Measurements from ENCODE around the gene KRT4.
"Not testable (repeated sequence)": the region's sequence is repeated elsewhere in the genome, so short reads cannot be mapped to it uniquely, and the experiment has no call there.

KRT4 gene

GRCh38 chr12:52761218-52761617, 52.7 kb downstream of the KRT4 start:
- H3K27ac ChIP-seq (ENCODE audit: low read length); H3K4me3 ChIP-seq (ENCODE audit: low read length): not testable (repeated sequence)
- no CpG with 5 or more reads among the region's 8 CpGs for WGBS (ENCODE audit: insufficient coverage, insufficient read length)

GRCh38 chr12:52760623-52761022, 53.3 kb downstream of the KRT4 start:
- Histone ChIP-seq H3K27ac (ENCODE audit: low read length) (no peak overlapping the region), H3K27me3 (ENCODE audit: control insufficient read depth, insufficient read depth, low read length) (peaks cover 1% of the 10 kb centered on the region; the same call in 1 of the 2 replicates), H3K9me3 (ENCODE audit: control insufficient read depth, insufficient read depth, low read length) (peaks cover 2% of the 10 kb centered on the region), H3K4me3 (ENCODE audit: low read length) (no peak overlapping the region), H3K4me1 (ENCODE audit: control insufficient read depth, insufficient read depth, low read length) (no peaks in the 10 kb centered on the region), H3K36me3 (ENCODE audit: control insufficient read depth, insufficient read depth, low read length) (no peaks in the 10 kb centered on the region)
- no peak for DNase-seq (ENCODE audit: low read depth, low spot score)

More at GRCh38 chr12:52761218-52761617, 52.7 kb downstream of the KRT4 start:
- H3K27me3 ChIP-seq (ENCODE audit: control insufficient read depth, insufficient read depth, low read length); DNase-seq (ENCODE audit: low read depth, low spot score); H3K36me3 ChIP-seq (ENCODE audit: control insufficient read depth, insufficient read depth, low read length); H3K9me3 ChIP-seq (ENCODE audit: control insufficient read depth, insufficient read depth, low read length); H3K4me1 ChIP-seq (ENCODE audit: control insufficient read depth, insufficient read depth, low read length): not testable (repeated sequence)

- H3K9me3 ChIP-seq (ENCODE audit: control insufficient read depth, insufficient read depth, low read length) = peaks cover 2% of the 10 kb centered on the region
Measured at GRCh38 chr12:52759695-52760094, 54.2 kb downstream of the KRT4 start.

GRCh38 chr12:52759218-52759617, 54.7 kb downstream of the KRT4 start:
- peaks cover 2% of the 10 kb centered on the region for H3K9me3 ChIP-seq (ENCODE audit: control insufficient read depth, insufficient read depth, low read length)
- DNase-seq (ENCODE audit: low read depth, low spot score) = no peak
- no peaks in the 10 kb centered on the region for H3K4me1 ChIP-seq (ENCODE audit: control insufficient read depth, insufficient read depth, low read length)
- no CpG with 5 or more reads among the region's 2 CpGs for WGBS (ENCODE audit: insufficient coverage, insufficient read length)
- peaks cover 1% of the 10 kb centered on the region; the same call in 1 of the 2 replicates for H3K27me3 ChIP-seq (ENCODE audit: control insufficient read depth, insufficient read depth, low read length)
- H3K4me3 ChIP-seq (ENCODE audit: low read length) = no peak overlapping the region
- H3K27ac ChIP-seq (ENCODE audit: low read length) = no peak overlapping the region
- H3K36me3 ChIP-seq (ENCODE audit: control insufficient read depth, insufficient read depth, low read length) = no peaks in the 10 kb centered on the region

More at GRCh38 chr12:52759695-52760094, 54.2 kb downstream of the KRT4 start:
- H3K4me3 ChIP-seq (ENCODE audit: low read length) = no peak overlapping the region
- no peaks in the 10 kb centered on the region for H3K36me3 ChIP-seq (ENCODE audit: control insufficient read depth, insufficient read depth, low read length)
- H3K4me1 ChIP-seq (ENCODE audit: control insufficient read depth, insufficient read depth, low read length) = no peaks in the 10 kb centered on the region
- WGBS (ENCODE audit: insufficient coverage, insufficient read length) = no CpG with 5 or more reads among the region's 2 CpGs
- no peak for DNase-seq (ENCODE audit: low read depth, low spot score)
- no peak overlapping the region for H3K27ac ChIP-seq (ENCODE audit: low read length)
- peaks cover 1% of the 10 kb centered on the region; the same call in 1 of the 2 replicates for H3K27me3 ChIP-seq (ENCODE audit: control insufficient read depth, insufficient read depth, low read length)

GRCh38 chr12:52757449-52758176, 56.3 kb downstream of the KRT4 start:
- Histone ChIP-seq H3K27me3 (ENCODE audit: control insufficient read depth, insufficient read depth, low read length) (no peaks in the 10 kb centered on the region), H3K4me1 (ENCODE audit: control insufficient read depth, insufficient read depth, low read length) (no peaks in the 10 kb centered on the region), H3K27ac (ENCODE audit: low read length) (no peak overlapping the region), H3K4me3 (ENCODE audit: low read length) (no peak overlapping the region), H3K36me3 (ENCODE audit: control insufficient read depth, insufficient read depth, low read length) (no peaks in the 10 kb centered on the region), H3K9me3 (ENCODE audit: control insufficient read depth, insufficient read depth, low read length) (peaks cover 2% of the 10 kb centered on the region)
- WGBS (ENCODE audit: insufficient coverage, insufficient read length) = no CpG with 5 or more reads among the region's 1 CpG
- no peak for DNase-seq (ENCODE audit: low read depth, low spot score)

Measured in iPS DF 6.9 (cell line).